Measurements from ENCODE around the gene ARHGAP31. TPM values are rescaled to one million over a fixed set of nuclear protein-coding genes. Genes with fewer than 3 reads are reported as not detected.

The ARHGAP31 gene
- total RNA-seq, 1 experiment from 2014 or later: 12.0 TPM

DNA sequence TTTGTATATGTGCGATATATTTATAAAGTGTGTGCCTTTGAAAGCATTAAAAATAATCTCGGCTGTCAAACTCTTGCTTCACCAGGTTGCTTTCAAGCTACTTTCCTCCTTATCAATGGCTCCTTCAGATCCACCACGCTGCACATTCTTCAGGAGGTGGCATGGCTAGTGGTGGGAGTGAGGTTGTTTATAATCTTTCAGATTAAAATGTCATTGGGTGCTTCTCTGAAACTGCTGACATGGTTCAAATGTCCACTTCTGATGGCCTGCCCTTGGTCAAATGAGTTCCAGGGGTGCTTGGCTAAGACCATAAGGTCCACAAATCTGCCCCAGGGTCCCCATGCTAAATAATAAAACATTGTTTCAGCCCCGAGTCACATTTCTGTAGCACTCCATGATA lies 36.7 kb downstream of the ARHGAP31 start:
- H3K4me1 ChIP-seq (ENCODE audit: insufficient read depth, low read length, poor library complexity, severe bottlenecking): no peaks in the 10 kb centered on the region
- H3K27me3 ChIP-seq (replicated peaks; ENCODE audit: insufficient read depth, low read depth, low read length, poor library complexity): no peaks in the 10 kb centered on the region
- no peaks in the 10 kb centered on the region for H3K36me3 ChIP-seq (ENCODE audit: insufficient read depth, low read length, poor library complexity, severe bottlenecking)
- DNase-seq (ENCODE audit: low spot score): no peak
- no TSS peak for BruUV-seq (replicated peaks)
- H3K27ac ChIP-seq (ENCODE audit: low read depth, low read length, poor library complexity, severe bottlenecking): no peak overlapping the region
- CTCF ChIA-PET: no interaction called here
- no peaks in the 10 kb centered on the region for H3K9me3 ChIP-seq (ENCODE audit: low read depth, low read length, poor library complexity, severe bottlenecking)
- POLR2A ChIA-PET (ENCODE audit: low non-redundant PET): no interaction called here
- no peak overlapping the region for H3K4me3 ChIP-seq (ENCODE audit: low read depth, low read length, poor library complexity, severe bottlenecking)
- no peak for TF ChIP-seq CTCF (conservative IDR thresholded peaks at IDR 0.05; ENCODE audit: low read depth, low read length)
- no peak for TF ChIP-seq EZH2 (IDR thresholded peaks at IDR 0.05; ENCODE audit: borderline replicate concordance, low read depth, low read length, poor library complexity, severe bottlenecking)
- intact Hi-C loops (cut with micrococcal nuclease; ENCODE audit: unreplicated experiment): no loop called here

GRCh38 chr3:119331661-119332060 lies 37.5 kb downstream of the ARHGAP31 start:
- no peaks in the 10 kb centered on the region for H3K9me3 ChIP-seq (ENCODE audit: low read depth, low read length, poor library complexity, severe bottlenecking)
- no peak overlapping the region for H3K27ac ChIP-seq (ENCODE audit: low read depth, low read length, poor library complexity, severe bottlenecking)
- intact Hi-C loops (cut with micrococcal nuclease; ENCODE audit: unreplicated experiment): no loop called here
- H3K27me3 ChIP-seq (replicated peaks; ENCODE audit: insufficient read depth, low read depth, low read length, poor library complexity): no peaks in the 10 kb centered on the region
- H3K36me3 ChIP-seq (ENCODE audit: insufficient read depth, low read length, poor library complexity, severe bottlenecking): no peaks in the 10 kb centered on the region
- ChIA-PET POLR2A (ENCODE audit: low non-redundant PET) (interaction anchor here (0.6 kb wide), 1 partner anchor 21 kb away, joined by 3 read pairs; no protein-coding TSS in a partner anchor), CTCF (no interaction called here)
- no TSS peak for BruUV-seq (replicated peaks)
- TF ChIP-seq CTCF (conservative IDR thresholded peaks at IDR 0.05; ENCODE audit: low read depth, low read length) (no peak), EZH2 (IDR thresholded peaks at IDR 0.05; ENCODE audit: borderline replicate concordance, low read depth, low read length, poor library complexity, severe bottlenecking) (no peak)
- no peaks in the 10 kb centered on the region for H3K4me1 ChIP-seq (ENCODE audit: insufficient read depth, low read length, poor library complexity, severe bottlenecking)
- DNase-seq (ENCODE audit: low spot score): no peak
- no peak overlapping the region for H3K4me3 ChIP-seq (ENCODE audit: low read depth, low read length, poor library complexity, severe bottlenecking)

GRCh38 chr3:119333773-119334509 lies 39.8 kb downstream of the ARHGAP31 start:
- CTCF ChIA-PET: no interaction called here
- H3K27ac ChIP-seq (ENCODE audit: low read depth, low read length, poor library complexity, severe bottlenecking): no peak overlapping the region
- no TSS peak for BruUV-seq (replicated peaks)
- H3K36me3 ChIP-seq (ENCODE audit: insufficient read depth, low read length, poor library complexity, severe bottlenecking): no peaks in the 10 kb centered on the region
- DNase-seq (ENCODE audit: low spot score): no peak
- H3K4me1 ChIP-seq (ENCODE audit: insufficient read depth, low read length, poor library complexity, severe bottlenecking): no peaks in the 10 kb centered on the region
- H3K9me3 ChIP-seq (ENCODE audit: low read depth, low read length, poor library complexity, severe bottlenecking): peaks cover 4% of the 10 kb centered on the region
- POLR2A ChIA-PET (ENCODE audit: low non-redundant PET): no interaction called here
- TF ChIP-seq CTCF (conservative IDR thresholded peaks at IDR 0.05; ENCODE audit: low read depth, low read length) (no peak), EZH2 (IDR thresholded peaks at IDR 0.05; ENCODE audit: borderline replicate concordance, low read depth, low read length, poor library complexity, severe bottlenecking) (no peak)
- intact Hi-C loops (cut with micrococcal nuclease; ENCODE audit: unreplicated experiment): no loop called here
- H3K27me3 ChIP-seq (replicated peaks; ENCODE audit: insufficient read depth, low read depth, low read length, poor library complexity): no peaks in the 10 kb centered on the region
- H3K4me3 ChIP-seq (ENCODE audit: low read depth, low read length, poor library complexity, severe bottlenecking): no peak overlapping the region
